H9 (cell line): ENCODE results near the gene KLB. TPM values are rescaled to one million over a fixed set of nuclear protein-coding genes. Genes with fewer than 3 reads are reported as not detected.

Experiments
- DNase-seq: peaks from one replicate; pipeline ENCODE4 v3.0.0-alpha.2; 2017
- H2AFZ ChIP-seq: one replicate; pipeline ENCODE4 v1.6.1; 2013; ENCODE audit warnings: mild to moderate bottlenecking, low read length, control low read depth, moderate library complexity
- H2AK5ac ChIP-seq: 2 replicates; pipeline ENCODE4 v1.6.1; 2013; ENCODE audit warnings: low read length, control low read depth, mixed read lengths; ENCODE audit not compliant: insufficient read length
- H2BK120ac ChIP-seq: one replicate; pipeline ENCODE4 v1.6.1; 2013; ENCODE audit warnings: low read depth, mild to moderate bottlenecking, low read length, control low read depth, inconsistent platforms; ENCODE audit not compliant: poor library complexity, severe bottlenecking
- H2BK12ac ChIP-seq: 2 replicates; pipeline ENCODE4 v1.6.1; 2013; ENCODE audit warnings: low read length, control low read depth, mixed read lengths, low read depth; ENCODE audit not compliant: insufficient read length
- H2BK15ac ChIP-seq: 2 replicates; pipeline ENCODE4 v1.6.1; 2013; ENCODE audit warnings: low read depth, low read length, control low read depth
- H2BK20ac ChIP-seq: one replicate; pipeline ENCODE4 v1.6.1; 2013; ENCODE audit warnings: low read depth, mild to moderate bottlenecking, low read length, control low read depth, inconsistent platforms; ENCODE audit not compliant: poor library complexity, severe bottlenecking
- H2BK5ac ChIP-seq: 2 replicates; pipeline ENCODE4 v1.6.1; 2013; ENCODE audit warnings: low read length, control low read depth, mixed read lengths; ENCODE audit not compliant: insufficient read length
- H3K14ac ChIP-seq: 2 replicates; pipeline ENCODE4 v1.6.1; 2013; ENCODE audit warnings: low read length, control low read depth; ENCODE audit not compliant: insufficient read depth
- H3K18ac ChIP-seq: 2 replicates; pipeline ENCODE4 v1.6.1; 2013; ENCODE audit warnings: low read depth, mild to moderate bottlenecking, mixed read lengths, low read length, control low read depth; ENCODE audit not compliant: insufficient read length
- H3K23ac ChIP-seq: 2 replicates; pipeline ENCODE4 v1.6.1; 2013; ENCODE audit warnings: low read length, control low read depth, mixed read lengths, low read depth; ENCODE audit not compliant: insufficient read length
- H3K23me2 ChIP-seq: 2 replicates; pipeline ENCODE4 v1.6.1; 2013; ENCODE audit warnings: low read depth, mild to moderate bottlenecking, mixed read lengths, low read length, control low read depth; ENCODE audit not compliant: insufficient read length, poor library complexity, severe bottlenecking
- H3K27ac ChIP-seq: 2 replicates; pipeline ENCODE4 v1.5.1; 2013; ENCODE audit warnings: low read length, control low read depth, mixed read lengths, low read depth; ENCODE audit not compliant: insufficient read length
- H3K27me3 ChIP-seq: 2 replicates; pipeline ENCODE4 v1.6.1; 2013; ENCODE audit warnings: low read length, control low read depth, inconsistent platforms; ENCODE audit not compliant: insufficient read depth
- H3K4ac ChIP-seq: 2 replicates; pipeline ENCODE4 v1.6.1; 2013; ENCODE audit warnings: low read depth, mild to moderate bottlenecking, control low read depth, inconsistent platforms, low read length, moderate library complexity
- H3K4me1 ChIP-seq: 2 replicates; pipeline ENCODE4 v1.6.1; 2013; ENCODE audit warnings: low read length, control low read depth, inconsistent platforms; ENCODE audit not compliant: insufficient read depth
- H3K4me2 ChIP-seq: 2 replicates; pipeline ENCODE4 v1.6.1; 2013; ENCODE audit warnings: low read length, control low read depth, mixed read lengths; ENCODE audit not compliant: insufficient read length, insufficient read depth
- H3K56ac ChIP-seq: 2 replicates; pipeline ENCODE4 v1.6.1; 2013; ENCODE audit warnings: low read depth, mild to moderate bottlenecking, mixed read lengths, low read length, control low read depth; ENCODE audit not compliant: insufficient read length
- H3K79me1 ChIP-seq: 2 replicates; pipeline ENCODE4 v1.6.1; 2013; ENCODE audit warnings: low read depth, mild to moderate bottlenecking, moderate library complexity, low read length, control low read depth, inconsistent platforms; ENCODE audit not compliant: insufficient read depth, poor library complexity, severe bottlenecking
- H3K79me2 ChIP-seq: 2 replicates; pipeline ENCODE4 v1.6.1; 2013; ENCODE audit warnings: low read length, control low read depth, inconsistent platforms; ENCODE audit not compliant: insufficient read depth
- H3K9ac ChIP-seq: 2 replicates; pipeline ENCODE4 v1.6.1; 2013; ENCODE audit warnings: low read length, control low read depth, mixed read lengths; ENCODE audit not compliant: insufficient read length; ENCODE audit errors: extremely low read depth
- H3K9me3 ChIP-seq: one replicate; pipeline ENCODE4 v1.6.1; 2013; ENCODE audit warnings: low read depth, low read length, inconsistent platforms; ENCODE audit not compliant: control insufficient read depth
- H3T11ph ChIP-seq: one replicate; pipeline ENCODE4 v1.6.1; 2013; ENCODE audit warnings: mild to moderate bottlenecking, low read length, control low read depth, inconsistent platforms
- H4K20me1 ChIP-seq: one replicate; pipeline ENCODE4 v1.6.1; 2013; ENCODE audit not compliant: control insufficient read depth, insufficient read length, insufficient read depth
- H4K5ac ChIP-seq: 2 replicates; pipeline ENCODE4 v1.6.1; 2013; ENCODE audit warnings: low read depth, mild to moderate bottlenecking, mixed read lengths, low read length, control low read depth; ENCODE audit not compliant: insufficient read length
- H4K8ac ChIP-seq: replicated peaks from 2 replicates; pipeline ENCODE4 v1.6.1; 2013; ENCODE audit warnings: low read length, control low read depth, mixed read lengths, low read depth; ENCODE audit not compliant: insufficient read length
- H4K91ac ChIP-seq: 2 replicates; pipeline ENCODE4 v1.6.1; 2013; ENCODE audit warnings: low read depth, mild to moderate bottlenecking, moderate library complexity, mixed read lengths, low read length, control low read depth; ENCODE audit not compliant: insufficient read length
- H3K27ac Mint-ChIP-seq, 3 experiments: 2 replicates in 2 of 3; 3 replicates in 1 of 3; pipeline ENCODE4 v1.8.0; 2020 to 2021; ENCODE audit warnings: mixed read lengths in 3 of 3, mild to moderate bottlenecking in 1 of 3, moderate library complexity in 1 of 3
- H3K27me3 Mint-ChIP-seq: 2 replicates; pipeline ENCODE4 v1.8.0; 2021; ENCODE audit warnings: low read depth, mild to moderate bottlenecking, moderate library complexity, mixed read lengths
- H3K36me3 Mint-ChIP-seq, 3 experiments: 2 replicates in 2 of 3; 3 replicates in 1 of 3; pipeline ENCODE4 v1.8.0; 2020 to 2021; ENCODE audit warnings: low read depth in 3 of 3, mixed read lengths in 3 of 3; ENCODE audit not compliant: insufficient read depth in 1 of 3
- H3K4me1 Mint-ChIP-seq, 2 experiments: 2 replicates each; pipeline ENCODE4 v1.8.0; 2020; ENCODE audit warnings: mixed read lengths in 2 of 2
- H3K4me3 Mint-ChIP-seq, 2 experiments: 2 replicates in 1 of 2; 3 replicates in 1 of 2; pipeline ENCODE4 v1.8.0; 2020 to 2021; ENCODE audit warnings: mild to moderate bottlenecking in 2 of 2, mixed read lengths in 2 of 2, moderate library complexity in 1 of 2
- H3K9me3 Mint-ChIP-seq, 2 experiments: 2 replicates in 1 of 2; 3 replicates in 1 of 2; pipeline ENCODE4 v1.8.0; 2020; ENCODE audit warnings: mild to moderate bottlenecking in 2 of 2, mixed read lengths in 2 of 2, moderate library complexity in 1 of 2
- CTCF ChIP-seq: fragments of 200-600 bp; sonication (generic); conservative IDR thresholded peaks from 3 replicates; pipeline ENCODE4 v1.8.0; 2021; ENCODE audit warnings: antibody characterized with exemption, mild to moderate bottlenecking
- WGBS: extraction: QIAGEN DNeasy Blood & Tissue Kit; methylation state at CpG from one replicate; pipeline ENCODE4 v1.1.7; 2013; ENCODE audit warnings: missing lambda C conversion rate, low lambda C conversion rate, mixed read lengths; ENCODE audit not compliant: insufficient read length; ENCODE audit errors: extremely low coverage; 5-methylcytosine and 5-hydroxymethylcytosine counted together
- total RNA-seq: library from RNA; stranded (reverse); gene quantifications from 2 replicates; pipeline ENCODE4 v1.2.1, GENCODE V29; 2021

KLB gene
- total RNA-seq, 1 experiment from 2014 or later, result 0.07 TPM

DNA sequence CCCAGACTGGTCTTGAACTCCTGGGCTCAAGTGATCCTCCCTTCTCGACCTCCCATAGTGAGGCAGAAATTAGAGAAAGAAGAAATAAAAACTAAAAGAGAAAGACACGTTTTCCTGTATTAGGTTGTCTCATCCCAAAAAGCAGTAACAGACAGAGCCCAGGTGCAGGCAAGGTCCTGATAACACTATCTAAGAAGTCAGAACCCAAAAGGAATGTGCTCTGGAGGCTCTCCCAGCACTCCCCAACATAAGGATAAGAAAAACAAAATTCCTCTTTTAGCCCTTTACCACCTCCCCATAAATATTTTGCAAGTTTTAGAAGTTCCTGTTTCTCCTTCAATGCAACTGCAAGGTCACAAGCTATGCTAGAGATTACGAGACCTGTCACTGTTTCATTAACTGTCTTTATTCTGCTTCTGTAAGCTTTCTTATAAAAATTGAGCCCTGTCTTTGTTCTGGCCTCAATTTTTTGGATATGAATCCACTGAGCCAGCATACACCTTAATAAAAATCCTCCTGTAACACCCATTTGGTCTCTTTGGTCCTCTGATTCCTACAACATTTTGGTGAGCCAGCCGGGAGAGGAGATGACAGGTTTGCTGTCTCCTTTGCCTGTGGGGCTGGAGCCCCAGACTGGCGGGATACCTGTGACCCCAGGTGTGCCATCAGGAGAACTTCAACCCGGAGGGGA is 78.0 kb downstream of the KLB start:
- H2BK5ac ChIP-seq, result no peak overlapping the region
- no peaks in the 10 kb centered on the region for H3K79me1 ChIP-seq
- no CpG with 5 or more reads among the region's 6 CpGs for WGBS
- H3K23ac ChIP-seq, result no peak overlapping the region
- no peak overlapping the region for H3K27ac ChIP-seq
- no peak overlapping the region for H3K56ac ChIP-seq
- H3K36me3 Mint-ChIP-seq, result peaks cover 0 to 7% (median 0%) of the 10 kb centered on the region in 3 experiments; a peak in 3 of 7 replicates
- no peak overlapping the region for H3T11ph ChIP-seq
- no peak for DNase-seq
- no peaks in the 10 kb centered on the region for H3K4me1 Mint-ChIP-seq
- H3K4me3 Mint-ChIP-seq, result no peak overlapping the region
- H3K9me3 ChIP-seq, result no peaks in the 10 kb centered on the region
- H2BK12ac ChIP-seq, result no peak overlapping the region
- H4K5ac ChIP-seq, result no peak overlapping the region
- no peak overlapping the region for H3K14ac ChIP-seq
- no peak for TF ChIP-seq CTCF
- H3K23me2 ChIP-seq, result no peaks in the 10 kb centered on the region
- no peak overlapping the region for H2BK20ac ChIP-seq
- H2BK15ac ChIP-seq, result no peak overlapping the region
- H3K4me2 ChIP-seq, result no peak overlapping the region
- no peak overlapping the region for H3K27ac Mint-ChIP-seq
- no peaks in the 10 kb centered on the region for H3K27me3 ChIP-seq
- no peak overlapping the region for H2AK5ac ChIP-seq
- no peaks in the 10 kb centered on the region for H3K79me2 ChIP-seq
- no peak overlapping the region for H4K91ac ChIP-seq
- H2AFZ ChIP-seq, result no peak overlapping the region
- no peak overlapping the region for H2BK120ac ChIP-seq
- no peak overlapping the region for H3K4ac ChIP-seq
- no peak overlapping the region for H3K9ac ChIP-seq
- H3K4me1 ChIP-seq, result no peaks in the 10 kb centered on the region
- no peak overlapping the region for H4K8ac ChIP-seq
- H3K27me3 Mint-ChIP-seq, result no peaks in the 10 kb centered on the region
- H3K18ac ChIP-seq, result no peak overlapping the region
- H4K20me1 ChIP-seq, result no peaks in the 10 kb centered on the region
- H3K9me3 Mint-ChIP-seq, result peaks cover 7 to 8% of the 10 kb centered on the region in 2 experiments
